Measurements from ENCODE around the gene TMEM109.

- TF ChIP-seq, protein P1, sequence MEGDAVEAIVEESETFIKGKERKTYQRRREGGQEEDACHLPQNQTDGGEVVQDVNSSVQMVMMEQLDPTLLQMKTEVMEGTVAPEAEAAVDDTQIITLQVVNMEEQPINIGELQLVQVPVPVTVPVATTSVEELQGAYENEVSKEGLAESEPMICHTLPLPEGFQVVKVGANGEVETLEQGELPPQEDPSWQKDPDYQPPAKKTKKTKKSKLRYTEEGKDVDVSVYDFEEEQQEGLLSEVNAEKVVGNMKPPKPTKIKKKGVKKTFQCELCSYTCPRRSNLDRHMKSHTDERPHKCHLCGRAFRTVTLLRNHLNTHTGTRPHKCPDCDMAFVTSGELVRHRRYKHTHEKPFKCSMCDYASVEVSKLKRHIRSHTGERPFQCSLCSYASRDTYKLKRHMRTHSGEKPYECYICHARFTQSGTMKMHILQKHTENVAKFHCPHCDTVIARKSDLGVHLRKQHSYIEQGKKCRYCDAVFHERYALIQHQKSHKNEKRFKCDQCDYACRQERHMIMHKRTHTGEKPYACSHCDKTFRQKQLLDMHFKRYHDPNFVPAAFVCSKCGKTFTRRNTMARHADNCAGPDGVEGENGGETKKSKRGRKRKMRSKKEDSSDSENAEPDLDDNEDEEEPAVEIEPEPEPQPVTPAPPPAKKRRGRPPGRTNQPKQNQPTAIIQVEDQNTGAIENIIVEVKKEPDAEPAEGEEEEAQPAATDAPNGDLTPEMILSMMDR (IDR thresholded peaks at IDR 0.05), result no peak
- no peak for TF ChIP-seq POLR2A (IDR thresholded peaks at IDR 0.05)
Observed at GRCh38 chr11:60932605-60933356, 18.8 kb downstream of the TMEM109 start.

Measured in thyroid gland (tissue), 4 donors.